Measurements from ENCODE around the gene BIRC6. TPM values are rescaled to one million over a fixed set of nuclear protein-coding genes. Genes with fewer than 3 reads are reported as not detected.

Gene BIRC6
- total and polyA plus RNA-seq, 3 donors from 2014 or later, result 48.9 to 182 (median 177) TPM

DNA sequence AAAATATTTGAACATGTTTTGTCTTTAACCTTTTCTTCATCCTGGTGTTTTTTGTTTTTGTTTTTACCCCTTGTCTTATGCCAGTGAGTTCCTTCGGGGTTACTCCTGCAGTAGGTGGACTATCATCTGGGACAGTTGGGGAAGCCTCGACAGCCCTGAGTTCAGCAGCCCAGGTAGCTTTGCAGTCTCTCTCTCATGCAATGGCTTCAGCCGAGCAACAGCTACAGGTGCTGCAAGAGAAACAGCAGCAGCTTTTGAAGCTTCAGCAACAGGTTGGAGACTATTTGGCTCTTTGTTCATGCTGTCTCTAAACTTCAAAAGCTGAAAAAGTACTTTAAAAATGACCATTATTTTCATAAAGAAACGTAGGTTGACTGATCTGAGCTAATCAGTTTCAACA is 106.3 kb downstream of the BIRC6 start:
- TF ChIP-seq, protein P1, sequence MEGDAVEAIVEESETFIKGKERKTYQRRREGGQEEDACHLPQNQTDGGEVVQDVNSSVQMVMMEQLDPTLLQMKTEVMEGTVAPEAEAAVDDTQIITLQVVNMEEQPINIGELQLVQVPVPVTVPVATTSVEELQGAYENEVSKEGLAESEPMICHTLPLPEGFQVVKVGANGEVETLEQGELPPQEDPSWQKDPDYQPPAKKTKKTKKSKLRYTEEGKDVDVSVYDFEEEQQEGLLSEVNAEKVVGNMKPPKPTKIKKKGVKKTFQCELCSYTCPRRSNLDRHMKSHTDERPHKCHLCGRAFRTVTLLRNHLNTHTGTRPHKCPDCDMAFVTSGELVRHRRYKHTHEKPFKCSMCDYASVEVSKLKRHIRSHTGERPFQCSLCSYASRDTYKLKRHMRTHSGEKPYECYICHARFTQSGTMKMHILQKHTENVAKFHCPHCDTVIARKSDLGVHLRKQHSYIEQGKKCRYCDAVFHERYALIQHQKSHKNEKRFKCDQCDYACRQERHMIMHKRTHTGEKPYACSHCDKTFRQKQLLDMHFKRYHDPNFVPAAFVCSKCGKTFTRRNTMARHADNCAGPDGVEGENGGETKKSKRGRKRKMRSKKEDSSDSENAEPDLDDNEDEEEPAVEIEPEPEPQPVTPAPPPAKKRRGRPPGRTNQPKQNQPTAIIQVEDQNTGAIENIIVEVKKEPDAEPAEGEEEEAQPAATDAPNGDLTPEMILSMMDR (IDR thresholded peaks at IDR 0.05), result no peak
- TF ChIP-seq POLR2A (IDR thresholded peaks at IDR 0.05), result no peak
- no peak overlapping the region for H3K27ac ChIP-seq
- WGBS, 2 donors, result 92 to 95% methylated on average over 4 of the region's 4 CpGs
- no peak overlapping the region for H3K4me3 ChIP-seq
- H3K27me3 ChIP-seq, result no peaks in the 10 kb centered on the region
- intact Hi-C loops (cut with DNase I; ENCODE audit: low total_unique reads), result no loop called here
- DNase-seq, result no peak
- H3K9me3 ChIP-seq, result no peaks in the 10 kb centered on the region
- H3K36me3 ChIP-seq (ENCODE audit: low read depth, missing control alignments), result no peaks in the 10 kb centered on the region
- no peaks in the 10 kb centered on the region for H3K4me1 ChIP-seq

DNA sequence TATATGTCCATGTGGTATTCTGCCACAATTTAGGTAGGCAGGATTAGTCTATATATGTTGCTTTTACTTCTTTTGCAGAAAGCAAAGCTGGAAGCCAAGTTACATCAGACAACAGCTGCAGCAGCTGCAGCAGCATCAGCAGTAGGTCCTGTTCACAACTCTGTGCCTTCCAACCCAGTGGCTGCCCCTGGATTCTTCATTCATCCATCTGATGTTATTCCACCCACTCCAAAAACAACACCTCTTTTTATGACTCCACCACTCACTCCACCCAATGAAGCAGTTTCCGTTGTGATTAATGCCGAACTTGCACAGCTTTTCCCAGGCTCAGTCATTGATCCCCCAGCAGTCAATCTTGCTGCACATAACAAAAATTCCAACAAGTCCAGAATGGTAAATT is 107.6 kb downstream of the BIRC6 start:
- TF ChIP-seq, protein P1 (IDR thresholded peaks at IDR 0.05), result no peak
- TF ChIP-seq POLR2A (IDR thresholded peaks at IDR 0.05), result no peak
- DNase-seq, result no peak
- no peak overlapping the region for H3K4me3 ChIP-seq
- no peaks in the 10 kb centered on the region for H3K4me1 ChIP-seq
- H3K9me3 ChIP-seq, result no peaks in the 10 kb centered on the region
- intact Hi-C loops (cut with DNase I; ENCODE audit: low total_unique reads), result no loop called here
- H3K27me3 ChIP-seq, result no peaks in the 10 kb centered on the region
- 95 to 96% methylated on average over 2 of the region's 2 CpGs for WGBS, 2 donors
- H3K27ac ChIP-seq, result no peak overlapping the region
- H3K36me3 ChIP-seq (ENCODE audit: low read depth, missing control alignments), result no peaks in the 10 kb centered on the region

DNA sequence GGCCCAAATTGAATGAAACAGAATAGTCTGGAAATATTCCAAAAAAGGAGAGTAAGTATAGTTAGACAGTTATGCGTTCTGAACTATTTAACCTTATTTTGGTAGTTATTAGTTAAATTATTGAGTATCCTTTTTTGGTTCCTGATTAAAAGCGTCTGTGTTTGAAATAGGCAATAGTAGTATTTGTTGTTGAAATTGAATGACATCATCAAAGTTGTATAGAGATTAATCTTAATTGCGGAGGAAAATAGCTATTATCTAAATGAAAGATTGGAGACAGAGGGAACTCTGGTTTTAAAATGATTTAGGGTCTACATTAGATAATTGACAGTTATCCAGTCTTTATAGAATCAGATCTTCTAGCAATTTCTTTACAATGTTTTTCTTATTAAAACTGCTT is 115.8 kb downstream of the BIRC6 start:
- 63% methylated on average over 3 of the region's 3 CpGs for WGBS, 2 donors

DNA sequence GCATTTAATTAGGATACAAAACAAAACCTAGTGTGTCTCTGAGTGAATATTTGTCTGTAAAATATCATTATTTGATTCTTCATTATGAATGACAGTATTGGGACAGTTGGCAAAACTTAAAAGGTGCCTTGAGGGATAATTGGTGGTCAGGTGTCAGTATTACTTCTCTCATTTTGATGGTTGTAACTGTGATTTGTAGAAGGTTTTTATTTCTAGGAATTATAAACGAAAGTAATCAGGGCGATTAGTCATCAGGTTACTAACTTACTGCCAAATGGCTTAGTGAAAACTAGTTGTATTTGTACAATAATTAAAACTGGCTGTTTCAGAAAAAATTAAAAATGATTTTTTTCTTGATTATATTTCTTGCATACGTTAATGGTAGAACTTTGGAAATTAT is 117.6 kb downstream of the BIRC6 start:
- Histone ChIP-seq H3K4me3 (no peak overlapping the region), H3K27ac (no peak overlapping the region), H3K36me3 (ENCODE audit: low read depth, missing control alignments) (no peaks in the 10 kb centered on the region), H3K9me3 (no peaks in the 10 kb centered on the region), H3K27me3 (no peaks in the 10 kb centered on the region), H3K4me1 (no peaks in the 10 kb centered on the region)
- TF ChIP-seq POLR2A (IDR thresholded peaks at IDR 0.05), result no peak
- TF ChIP-seq, protein P1 (IDR thresholded peaks at IDR 0.05), result no peak
- DNase-seq, result no peak
- 87 to 92% methylated on average over 3 of the region's 3 CpGs for WGBS, 2 donors
- intact Hi-C loops (cut with DNase I; ENCODE audit: low total_unique reads), result no loop called here

More for the DNA sequence above, 115.8 kb downstream of the BIRC6 start:
- intact Hi-C loops (cut with DNase I; ENCODE audit: low total_unique reads), result no loop called here
- TF ChIP-seq, protein P1 (IDR thresholded peaks at IDR 0.05), result no peak
- no peak for TF ChIP-seq POLR2A (IDR thresholded peaks at IDR 0.05)
- H3K27ac ChIP-seq, result no peak overlapping the region
- H3K4me3 ChIP-seq, result no peak overlapping the region
- no peaks in the 10 kb centered on the region for H3K27me3 ChIP-seq
- H3K36me3 ChIP-seq (ENCODE audit: low read depth, missing control alignments), result no peaks in the 10 kb centered on the region
- no peaks in the 10 kb centered on the region for H3K9me3 ChIP-seq
- no peaks in the 10 kb centered on the region for H3K4me1 ChIP-seq
- DNase-seq, result no peak

DNA sequence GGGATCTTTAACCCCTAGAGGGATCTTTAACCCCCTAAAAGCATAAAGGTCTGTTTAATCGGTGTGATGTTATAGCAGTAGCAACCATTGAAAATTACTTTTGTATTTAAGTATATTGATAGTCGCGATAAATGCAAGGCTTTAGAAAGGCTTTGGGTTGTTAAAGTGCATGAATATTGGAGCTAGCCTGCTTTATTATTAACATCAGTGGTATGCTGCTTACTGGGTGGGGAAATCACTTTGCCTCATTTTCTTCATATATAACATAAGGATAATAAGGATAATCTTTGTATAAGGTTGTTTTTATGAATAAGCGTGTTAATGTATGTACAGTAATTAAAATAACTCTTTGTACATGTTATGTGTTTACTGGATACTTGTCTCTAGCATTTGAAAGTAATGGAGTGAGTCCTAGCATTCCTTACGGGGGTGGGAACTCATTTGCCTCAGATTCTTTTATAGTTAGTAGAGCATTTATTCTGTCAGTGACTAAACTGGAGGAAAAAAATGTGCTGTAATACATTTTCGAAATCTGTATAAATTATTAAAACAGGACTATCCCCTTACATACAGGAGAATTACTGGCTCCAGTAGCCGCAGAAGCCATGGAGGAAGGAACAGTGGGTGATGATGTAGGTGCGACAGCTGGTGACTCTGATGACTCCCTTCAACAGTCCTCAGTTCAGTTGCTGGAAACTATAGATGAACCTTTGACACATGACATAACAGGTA is 122.2 kb downstream of the BIRC6 start:
- Histone ChIP-seq H3K9me3 (no peaks in the 10 kb centered on the region), H3K4me3 (no peak overlapping the region), H3K36me3 (ENCODE audit: low read depth, missing control alignments) (no peaks in the 10 kb centered on the region), H3K27ac (no peak overlapping the region), H3K4me1 (no peaks in the 10 kb centered on the region), H3K27me3 (no peaks in the 10 kb centered on the region)
- 92 to 94% methylated on average over 8 of the region's 8 CpGs for WGBS, 2 donors
- TF ChIP-seq, protein P1 (IDR thresholded peaks at IDR 0.05), result no peak
- TF ChIP-seq POLR2A (IDR thresholded peaks at IDR 0.05), result no peak
- DNase-seq, result no peak
- intact Hi-C loops (cut with DNase I; ENCODE audit: low total_unique reads), result no loop called here

Data from testis (tissue), 3 donors.